ENCODE measurements around the gene HES5. TPM values are rescaled to one million over a fixed set of nuclear protein-coding genes. Genes with fewer than 3 reads are reported as not detected.
A peak's percentile ranks its signal among the peaks of the same experiment; 100 is the strongest.

HES5 gene
- polyA plus RNA-seq, 1 of the 3 experiments (the other 2 are of a cell fraction) = 0.03 TPM

- H3K27ac ChIP-seq (ENCODE audit: low read depth in 2 of 2, low read length in 1 of 2) = peak overlapping the region in 1 of 2 experiments; percentile 97; a peak in 2 of 4 replicates
- H2AFZ ChIP-seq (ENCODE audit: low read depth) = peak overlapping the region; percentile 51; the same call in 1 of the 2 replicates
- CTCF ChIA-PET = interaction anchor here (0.6 to 5.1 kb wide), 8 partner anchors 11 to 131 kb away, joined by 3 to 53 read pairs (median 15); partner anchors contain the start of gene HES5
- POLR2A ChIA-PET = interaction anchor here (0.7 to 1.8 kb wide), 6 partner anchors 12 to 86 kb away, joined by 3 to 6 read pairs (median 4); partner anchors contain the start of gene PANK4
- peak overlapping the region; percentile 59 for H3K4me3 ChIP-seq (ENCODE audit: low read depth in 2 of 2, low read length in 1 of 2)
- H3K9me3 ChIP-seq = no peaks in the 10 kb centered on the region
- peak overlapping the region; percentile 88 for H3K4me2 ChIP-seq
- peaks cover 0 to 56% of the 10 kb centered on the region in 2 experiments; a peak in 1 of 4 replicates for H3K4me1 ChIP-seq (ENCODE audit: control insufficient read depth in 1 of 2, insufficient read depth in 2 of 2, low read depth in 1 of 2, low read length in 1 of 2)
- H3K79me2 ChIP-seq (ENCODE audit: insufficient read depth) = no peaks in the 10 kb centered on the region
- peak; percentile 98 for DNase-seq
- WGBS (ENCODE audit: low lambda C conversion rate) = 4% methylated on average over 11 of the region's 43 CpGs
- no peaks in the 10 kb centered on the region for H3K9me2 ChIP-seq
- H3K9ac ChIP-seq = peak overlapping the region; percentile 65; the same call in 1 of the 2 replicates
- no peaks in the 10 kb centered on the region for H3K27me3 ChIP-seq (ENCODE audit: insufficient read depth)
- no peaks in the 10 kb centered on the region for H3K36me3 ChIP-seq (replicated peaks in 1 of 2; ENCODE audit: control insufficient read depth in 1 of 2, insufficient read depth in 2 of 2, low read length in 1 of 2)
- TF ChIP-seq RFX5 (IDR thresholded peaks at IDR 0.05; ENCODE audit: low read length) (no peak), IRF3 (IDR thresholded peaks at IDR 0.05; ENCODE audit: low read depth, low read length) (no peak), USF2 (IDR thresholded peaks at IDR 0.05; ENCODE audit: borderline replicate concordance, low read depth, low read length) (peak; percentile 74), FOXJ3 (CRISPR knock-in tag; IDR thresholded peaks at IDR 0.05) (no peak), USF1 (IDR thresholded peaks at IDR 0.05; ENCODE audit: borderline replicate concordance, low read depth) (peak; percentile 87), MXI1 (IDR thresholded peaks at IDR 0.05; ENCODE audit: low read depth, low read length) (peak; percentile 51; the same call in 1 of the 2 replicates), TCF12 (IDR thresholded peaks at IDR 0.05) (no peak), MAX (IDR thresholded peaks at IDR 0.05; ENCODE audit: low read depth) (peak; percentile 55; the same call in 1 of the 2 replicates), NFIC (IDR thresholded peaks at IDR 0.05; ENCODE audit: borderline replicate concordance) (no peak), POLR2AphosphoS5 (IDR thresholded peaks at IDR 0.05; ENCODE audit: low read depth, low read length) (no peak), EZH2phosphoT487 (IDR thresholded peaks at IDR 0.05; ENCODE audit: borderline replicate concordance, low read depth) (no peak)
- H4K20me1 ChIP-seq (ENCODE audit: insufficient read depth) = no peaks in the 10 kb centered on the region
- H3F3A ChIP-seq (replicated peaks; ENCODE audit: insufficient read depth) = no peaks in the 10 kb centered on the region
Observed at GRCh38 chr1:2545754-2546514, 15.9 kb upstream of the HES5 start.

Measured in SK-N-SH (cell line).